KMS-11 (cell line): ENCODE data around the gene LRIT3.
"Not testable (repeated sequence)": the region's sequence is repeated elsewhere in the genome, so short reads cannot be mapped to it uniquely, and the experiment has no call there.

Source experiments
- H2AFZ ChIP-seq: fragments of 200-600 bp; sonication (generic); 2 replicates; pipeline ENCODE4 v1.6.1; 2016; ENCODE audit warnings: antibody characterized with exemption, mixed run types, low read depth
- H3K27ac ChIP-seq: fragments of 200-600 bp; sonication (generic); 2 replicates; pipeline ENCODE4 v1.6.1; 2016; ENCODE audit warnings: mild to moderate bottlenecking, mixed run types
- H3K27me3 ChIP-seq: fragments of 200-600 bp; sonication (generic); 2 replicates; pipeline ENCODE4 v1.6.1; 2017; ENCODE audit warnings: mild to moderate bottlenecking, low read depth, mixed run types, moderate library complexity; ENCODE audit not compliant: insufficient read depth
- H3K36me3 ChIP-seq: fragments of 200-600 bp; sonication (generic); 2 replicates; pipeline ENCODE4 v1.6.1; 2017; ENCODE audit warnings: mild to moderate bottlenecking, mixed run types; ENCODE audit not compliant: insufficient read depth
- H3K4me1 ChIP-seq: fragments of 200-600 bp; sonication (generic); 2 replicates; pipeline ENCODE4 v1.6.1; 2016; ENCODE audit warnings: mild to moderate bottlenecking, low read depth, mixed run types; ENCODE audit not compliant: poor library complexity, severe bottlenecking
- H3K4me2 ChIP-seq: fragments of 200-600 bp; sonication (generic); 2 replicates; pipeline ENCODE4 v1.7.0; 2016; ENCODE audit warnings: mild to moderate bottlenecking, mixed run types
- H3K4me3 ChIP-seq: fragments of 200-600 bp; sonication (generic); IDR thresholded peaks from 2 replicates; pipeline ENCODE4 v1.6.1; 2017; ENCODE audit warnings: low read depth, low read length, mixed read lengths; ENCODE audit not compliant: insufficient read depth
- H3K79me2 ChIP-seq: fragments of 200-600 bp; sonication (generic); 2 replicates; pipeline ENCODE4 v1.6.1; 2016; ENCODE audit warnings: low read depth, mixed run types; ENCODE audit not compliant: insufficient read depth
- H3K9ac ChIP-seq: fragments of 200-600 bp; sonication (generic); 2 replicates; pipeline ENCODE4 v1.6.1; 2016; ENCODE audit warnings: mild to moderate bottlenecking, mixed run types
- H4K20me1 ChIP-seq: fragments of 200-600 bp; sonication (generic); 2 replicates; pipeline ENCODE4 v1.6.1; 2016; ENCODE audit warnings: mild to moderate bottlenecking, mixed run types; ENCODE audit not compliant: insufficient read depth
- TF ChIP-seq, protein P1 (sequence below): fragments of 200-600 bp; sonication (generic); conservative IDR thresholded peaks from 2 replicates; pipeline ENCODE4 v1.6.1; 2017; ENCODE audit warnings: low read depth, mild to moderate bottlenecking, antibody characterized with exemption, low read length, moderate library complexity, mixed read lengths

LRIT3 gene

DNA sequence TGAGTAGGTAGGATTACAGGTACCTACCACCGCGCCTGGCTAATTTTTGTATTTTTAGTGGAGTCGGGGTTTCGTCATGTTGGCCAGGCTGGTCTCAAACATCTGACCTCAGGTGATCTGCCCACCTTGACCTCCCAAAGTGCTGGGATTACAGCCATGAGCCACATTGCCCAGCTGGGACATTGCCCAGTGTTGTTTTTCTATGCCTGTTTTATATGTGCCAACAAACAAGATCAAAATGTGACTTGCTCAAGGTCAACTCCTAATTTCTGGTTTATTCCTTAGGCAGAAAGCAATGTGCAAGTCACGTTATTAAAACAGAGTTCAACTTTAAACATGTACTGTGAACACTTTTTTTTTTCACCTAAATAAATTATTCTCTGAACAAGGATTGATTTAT is 2.7 kb downstream of the LRIT3 start:
- H3K27me3 ChIP-seq = no peaks in the 10 kb centered on the region
- no peaks in the 10 kb centered on the region for H3K36me3 ChIP-seq
- TF ChIP-seq, protein P1, sequence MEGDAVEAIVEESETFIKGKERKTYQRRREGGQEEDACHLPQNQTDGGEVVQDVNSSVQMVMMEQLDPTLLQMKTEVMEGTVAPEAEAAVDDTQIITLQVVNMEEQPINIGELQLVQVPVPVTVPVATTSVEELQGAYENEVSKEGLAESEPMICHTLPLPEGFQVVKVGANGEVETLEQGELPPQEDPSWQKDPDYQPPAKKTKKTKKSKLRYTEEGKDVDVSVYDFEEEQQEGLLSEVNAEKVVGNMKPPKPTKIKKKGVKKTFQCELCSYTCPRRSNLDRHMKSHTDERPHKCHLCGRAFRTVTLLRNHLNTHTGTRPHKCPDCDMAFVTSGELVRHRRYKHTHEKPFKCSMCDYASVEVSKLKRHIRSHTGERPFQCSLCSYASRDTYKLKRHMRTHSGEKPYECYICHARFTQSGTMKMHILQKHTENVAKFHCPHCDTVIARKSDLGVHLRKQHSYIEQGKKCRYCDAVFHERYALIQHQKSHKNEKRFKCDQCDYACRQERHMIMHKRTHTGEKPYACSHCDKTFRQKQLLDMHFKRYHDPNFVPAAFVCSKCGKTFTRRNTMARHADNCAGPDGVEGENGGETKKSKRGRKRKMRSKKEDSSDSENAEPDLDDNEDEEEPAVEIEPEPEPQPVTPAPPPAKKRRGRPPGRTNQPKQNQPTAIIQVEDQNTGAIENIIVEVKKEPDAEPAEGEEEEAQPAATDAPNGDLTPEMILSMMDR = no peak
- no peak overlapping the region for H3K4me2 ChIP-seq
- H2AFZ ChIP-seq = no peak overlapping the region
- no peak overlapping the region for H3K9ac ChIP-seq
- H3K4me1 ChIP-seq = no peaks in the 10 kb centered on the region
- H4K20me1 ChIP-seq = no peaks in the 10 kb centered on the region
- no peak overlapping the region for H3K4me3 ChIP-seq
- H3K79me2 ChIP-seq = no peaks in the 10 kb centered on the region
- H3K27ac ChIP-seq = no peak overlapping the region

DNA sequence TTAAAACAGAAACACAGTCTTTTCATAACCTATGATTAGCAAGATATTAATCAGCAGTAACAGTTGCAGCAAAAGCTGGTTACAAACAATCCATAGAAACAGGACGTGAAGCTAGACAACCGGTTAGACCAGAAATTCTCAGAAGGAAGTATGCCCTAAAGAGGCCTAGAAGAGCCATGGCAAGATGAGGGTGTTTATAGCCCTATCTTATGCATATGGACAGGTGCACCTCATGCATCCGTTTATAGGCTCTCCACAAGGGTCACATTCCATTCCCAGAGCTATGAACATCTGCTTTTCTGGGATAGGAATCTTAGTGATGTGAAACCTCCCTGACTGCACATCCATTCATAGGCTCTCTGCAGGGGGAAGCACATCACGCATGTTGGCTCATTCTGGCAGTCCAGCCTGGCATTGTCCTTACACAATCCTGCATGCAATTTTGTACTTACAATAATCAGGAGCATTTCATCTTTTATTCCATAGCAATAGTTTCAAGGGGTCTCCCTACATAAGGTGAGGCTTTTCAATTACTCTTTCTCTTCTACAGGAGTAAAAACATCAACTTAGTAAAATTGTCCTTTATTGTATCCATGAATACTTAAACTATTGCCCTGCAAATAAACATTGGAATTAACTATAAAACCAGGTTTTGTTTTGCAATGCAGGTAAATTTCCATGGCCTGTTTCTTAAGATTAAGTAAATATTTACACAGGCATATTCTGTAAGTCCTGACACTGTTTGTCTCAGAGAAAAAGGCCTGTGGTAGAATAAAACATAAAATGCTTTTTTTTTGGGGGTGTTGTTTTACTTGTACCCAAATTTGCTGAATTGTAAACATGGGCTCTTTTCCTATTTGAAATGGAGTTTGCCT is 11.8 kb downstream of the LRIT3 start:
- not testable (repeated sequence) for H2AFZ ChIP-seq, H3K27ac ChIP-seq, H3K36me3 ChIP-seq, H3K27me3 ChIP-seq, H3K4me2 ChIP-seq, H3K4me3 ChIP-seq, H3K9ac ChIP-seq, H3K4me1 ChIP-seq, H4K20me1 ChIP-seq, H3K79me2 ChIP-seq

DNA sequence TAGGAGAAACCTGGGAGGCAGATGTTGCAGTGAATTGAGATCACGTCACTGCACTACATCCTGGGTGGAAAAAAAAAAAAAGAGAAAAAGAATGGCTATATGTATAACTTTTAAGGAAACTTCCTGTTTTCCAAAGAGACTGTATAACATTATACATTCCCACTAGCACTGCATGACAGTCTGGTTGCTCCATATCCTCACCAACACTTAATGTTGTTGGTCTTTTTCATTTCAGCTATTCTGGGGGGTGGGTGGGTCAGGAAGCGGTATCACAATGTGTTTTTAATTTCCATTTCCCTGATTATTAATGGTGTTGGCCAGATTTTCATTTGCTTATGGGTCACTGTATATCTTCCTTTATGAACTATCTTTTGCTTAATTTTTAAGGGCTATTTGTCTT is 13.4 kb downstream of the LRIT3 start:
- no peaks in the 10 kb centered on the region for H3K79me2 ChIP-seq
- H3K36me3 ChIP-seq = no peaks in the 10 kb centered on the region
- no peak overlapping the region for H3K27ac ChIP-seq
- no peaks in the 10 kb centered on the region for H3K4me1 ChIP-seq
- no peaks in the 10 kb centered on the region for H4K20me1 ChIP-seq
- H3K4me2 ChIP-seq = no peak overlapping the region
- H3K27me3 ChIP-seq = no peaks in the 10 kb centered on the region
- no peak overlapping the region for H3K4me3 ChIP-seq
- H2AFZ ChIP-seq = no peak overlapping the region
- no peak overlapping the region for H3K9ac ChIP-seq
- TF ChIP-seq, protein P1 = no peak

DNA sequence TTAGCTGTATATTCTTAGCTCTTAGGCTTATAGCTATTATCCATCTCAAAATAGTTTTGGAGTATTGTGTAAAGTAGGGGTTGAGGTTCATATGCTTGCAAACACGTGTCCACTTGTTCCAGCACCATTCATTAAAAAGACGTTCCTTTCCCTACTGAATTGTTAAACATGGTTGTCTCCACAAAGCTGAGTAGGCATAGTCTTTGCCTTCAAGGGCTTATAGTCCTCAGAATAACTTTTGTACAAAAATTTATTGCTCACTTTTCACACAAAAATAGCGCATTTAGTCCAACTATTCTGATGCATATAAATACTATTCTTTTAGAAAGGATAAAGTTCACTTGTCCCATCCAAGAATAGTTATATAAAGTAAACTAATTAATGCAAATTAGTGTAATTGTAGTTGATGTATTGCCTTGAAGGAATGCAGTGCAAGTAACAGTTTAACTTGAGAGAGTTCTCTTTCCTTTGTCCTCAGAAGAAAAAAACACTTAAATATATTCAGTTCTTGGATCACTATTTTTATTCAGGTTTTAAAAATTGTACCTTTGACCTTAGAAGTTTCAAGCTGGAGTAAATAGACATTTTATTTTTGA is 14.1 kb downstream of the LRIT3 start:
- H3K27ac ChIP-seq = no peak overlapping the region
- no peaks in the 10 kb centered on the region for H3K4me1 ChIP-seq
- no peaks in the 10 kb centered on the region for H3K79me2 ChIP-seq
- TF ChIP-seq, protein P1 = no peak
- no peaks in the 10 kb centered on the region for H3K36me3 ChIP-seq
- no peaks in the 10 kb centered on the region for H4K20me1 ChIP-seq
- H3K27me3 ChIP-seq = no peaks in the 10 kb centered on the region
- no peak overlapping the region for H3K4me3 ChIP-seq
- H2AFZ ChIP-seq = no peak overlapping the region
- H3K4me2 ChIP-seq = no peak overlapping the region
- H3K9ac ChIP-seq = no peak overlapping the region

DNA sequence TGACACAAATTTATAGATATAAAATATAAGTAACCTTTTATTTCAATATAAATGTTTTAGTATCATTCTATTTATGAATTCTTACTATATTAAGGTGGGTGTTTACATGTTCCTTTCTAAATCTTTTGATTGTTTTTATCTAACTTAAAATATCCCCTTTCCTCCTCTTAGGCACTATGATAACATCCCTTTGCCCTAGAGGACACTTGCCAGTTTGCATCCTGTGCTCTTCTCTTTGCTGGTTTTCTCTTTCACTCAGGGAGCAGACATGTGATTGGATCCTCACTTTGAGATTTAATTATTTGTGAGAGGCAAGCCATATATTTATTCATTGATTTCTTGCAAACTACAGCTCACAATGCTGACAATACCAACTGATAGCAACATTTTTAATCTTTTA is 16.2 kb downstream of the LRIT3 start:
- Histone ChIP-seq H3K4me2 (no peak overlapping the region), H4K20me1 (no peaks in the 10 kb centered on the region), H3K4me1 (no peaks in the 10 kb centered on the region), H3K4me3 (no peak overlapping the region), H3K27ac (no peak overlapping the region), H3K36me3 (no peaks in the 10 kb centered on the region), H2AFZ (no peak overlapping the region), H3K27me3 (no peaks in the 10 kb centered on the region), H3K9ac (no peak overlapping the region), H3K79me2 (no peaks in the 10 kb centered on the region)
- TF ChIP-seq, protein P1 = no peak
